Transverse colon (tissue), 4 donors: ENCODE data around the gene RIMBP2.

Source experiments
- EP300 ChIP-seq: sonication (generic); formaldehyde crosslinking; IDR thresholded peaks from one replicate; pipeline ENCODE4 v1.6.1; 2017; ENCODE audit warnings: antibody characterized with exemption, low read depth
- POLR2A ChIP-seq: fragments of 450-650 bp; IDR thresholded peaks from one replicate; pipeline ENCODE4 v1.6.1; 2016; ENCODE audit warnings: antibody characterized with exemption, mild to moderate bottlenecking, moderate library complexity
- POLR2AphosphoS5 ChIP-seq, 3 donors: sonication (generic); formaldehyde crosslinking; IDR thresholded peaks; one replicate each; pipeline ENCODE4 v1.6.1; 2016; ENCODE audit warnings: antibody characterized with exemption in 3 of 3
- TF ChIP-seq, protein P1 (sequence below), 5 experiments: fragments of 200-600 bp in 3 of 5; fragments of 450-650 bp in 2 of 5; sonication (generic) in 3 of 5; IDR thresholded peaks; 1 replicate in 2 of 5; 2 replicates in 3 of 5; pipeline ENCODE4 v1.5.1; 2016 to 2017; ENCODE audit warnings: antibody characterized with exemption in 5 of 5, inconsistent platforms in 3 of 5, mild to moderate bottlenecking in 2 of 5, moderate library complexity in 1 of 5

DNA sequence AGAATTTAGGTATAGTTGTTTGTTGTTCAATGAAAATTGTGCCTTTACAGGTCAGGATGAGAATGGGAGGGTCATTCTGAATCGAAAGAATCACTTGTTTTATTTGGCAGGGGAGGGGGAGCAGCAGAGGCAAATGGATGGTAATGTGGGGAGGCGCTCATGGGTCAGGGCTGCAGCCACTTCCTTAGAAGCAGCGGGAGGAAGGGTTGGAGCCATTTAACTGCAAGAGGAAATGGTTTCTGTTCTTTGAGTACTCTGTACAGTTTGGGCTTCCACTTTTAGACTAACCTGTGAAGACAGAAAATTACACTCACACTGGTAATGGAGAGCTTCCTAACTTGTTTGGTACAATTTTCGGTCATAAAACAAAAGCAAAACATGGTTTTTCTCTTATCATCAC lies 321.2 kb downstream of the RIMBP2 start:
- TF ChIP-seq POLR2AphosphoS5 (IDR thresholded peaks at IDR 0.05) (no peak), EP300 (no peak), POLR2A (no peak)
- TF ChIP-seq, protein P1, sequence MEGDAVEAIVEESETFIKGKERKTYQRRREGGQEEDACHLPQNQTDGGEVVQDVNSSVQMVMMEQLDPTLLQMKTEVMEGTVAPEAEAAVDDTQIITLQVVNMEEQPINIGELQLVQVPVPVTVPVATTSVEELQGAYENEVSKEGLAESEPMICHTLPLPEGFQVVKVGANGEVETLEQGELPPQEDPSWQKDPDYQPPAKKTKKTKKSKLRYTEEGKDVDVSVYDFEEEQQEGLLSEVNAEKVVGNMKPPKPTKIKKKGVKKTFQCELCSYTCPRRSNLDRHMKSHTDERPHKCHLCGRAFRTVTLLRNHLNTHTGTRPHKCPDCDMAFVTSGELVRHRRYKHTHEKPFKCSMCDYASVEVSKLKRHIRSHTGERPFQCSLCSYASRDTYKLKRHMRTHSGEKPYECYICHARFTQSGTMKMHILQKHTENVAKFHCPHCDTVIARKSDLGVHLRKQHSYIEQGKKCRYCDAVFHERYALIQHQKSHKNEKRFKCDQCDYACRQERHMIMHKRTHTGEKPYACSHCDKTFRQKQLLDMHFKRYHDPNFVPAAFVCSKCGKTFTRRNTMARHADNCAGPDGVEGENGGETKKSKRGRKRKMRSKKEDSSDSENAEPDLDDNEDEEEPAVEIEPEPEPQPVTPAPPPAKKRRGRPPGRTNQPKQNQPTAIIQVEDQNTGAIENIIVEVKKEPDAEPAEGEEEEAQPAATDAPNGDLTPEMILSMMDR (IDR thresholded peaks at IDR 0.05) = no peak
